SKM-1 treated with dmso at 0.1 percent for 144 hours (cell line): Measurements from ENCODE around the gene FOXC2.

Experiments used
- DNase-seq: peaks from one replicate; lab custom pipeline; 2025; ENCODE audit not compliant: unreplicated experiment; lab: John Stamatoyannopoulos, UW

FOXC2 gene

GRCh38 chr16:86610779-86611524 is 44.3 kb downstream of the FOXC2 start:
- no peak for DNase-seq

- no peak for DNase-seq
Measured at GRCh38 chr16:86611525-86611855, 44.9 kb downstream of the FOXC2 start.

- no peak for DNase-seq
Measured at GRCh38 chr16:86611941-86612340, 45.3 kb downstream of the FOXC2 start.

- no peak for DNase-seq
Measured at GRCh38 chr16:86614699-86615098, 48.1 kb downstream of the FOXC2 start.

- no peak for DNase-seq
Measured at GRCh38 chr16:86616906-86617305, 50.3 kb downstream of the FOXC2 start.

GRCh38 chr16:86618431-86619238 is 52.0 kb downstream of the FOXC2 start:
- no peak for DNase-seq
